ENCODE data around the gene KAT2B.
A peak's percentile ranks its signal among the peaks of the same experiment; 100 is the strongest.

The KAT2B gene

DNA sequence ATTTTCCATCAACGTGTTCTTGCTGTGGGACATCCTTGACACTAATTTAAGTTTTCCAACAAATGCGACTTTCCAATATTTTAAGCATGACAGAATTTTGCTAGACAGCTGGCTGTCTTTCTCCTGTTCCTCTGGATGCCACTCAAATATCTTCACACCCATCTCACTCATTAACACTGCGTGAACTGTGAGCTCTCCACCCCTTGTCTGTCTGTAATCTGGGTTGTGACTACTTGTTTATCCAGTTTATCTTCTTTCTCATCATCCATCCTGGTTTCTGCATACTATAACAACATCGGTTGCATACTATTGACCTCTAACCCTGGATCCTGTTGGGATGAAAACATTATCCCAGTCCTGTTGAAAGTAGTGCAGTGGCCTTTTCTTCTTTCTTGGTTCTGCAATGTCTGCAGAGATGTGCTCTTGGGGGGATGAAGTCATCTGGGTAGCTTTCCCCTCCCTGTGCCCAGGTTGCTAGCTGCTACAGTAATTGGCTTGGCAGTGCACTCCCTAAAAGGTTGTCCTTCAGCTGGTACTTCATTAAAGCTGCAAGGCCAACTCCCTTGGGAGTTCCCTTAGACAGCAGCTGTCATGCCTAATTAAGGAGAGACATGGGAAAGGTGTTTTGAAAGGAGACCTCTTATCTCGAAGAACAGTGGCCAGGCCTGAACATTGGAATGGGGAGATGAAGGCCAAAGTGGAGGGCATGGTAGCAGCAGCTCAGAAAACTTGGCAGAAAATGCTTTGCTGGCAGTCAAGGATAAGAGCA lies 24.7 kb downstream of the KAT2B start:
- no peak for DNase-seq (ENCODE audit: low read depth)
- no peak overlapping the region for H3K4me3 ChIP-seq (ENCODE audit: control insufficient read depth, low read depth, low read length)
- TF ChIP-seq, protein P1, sequence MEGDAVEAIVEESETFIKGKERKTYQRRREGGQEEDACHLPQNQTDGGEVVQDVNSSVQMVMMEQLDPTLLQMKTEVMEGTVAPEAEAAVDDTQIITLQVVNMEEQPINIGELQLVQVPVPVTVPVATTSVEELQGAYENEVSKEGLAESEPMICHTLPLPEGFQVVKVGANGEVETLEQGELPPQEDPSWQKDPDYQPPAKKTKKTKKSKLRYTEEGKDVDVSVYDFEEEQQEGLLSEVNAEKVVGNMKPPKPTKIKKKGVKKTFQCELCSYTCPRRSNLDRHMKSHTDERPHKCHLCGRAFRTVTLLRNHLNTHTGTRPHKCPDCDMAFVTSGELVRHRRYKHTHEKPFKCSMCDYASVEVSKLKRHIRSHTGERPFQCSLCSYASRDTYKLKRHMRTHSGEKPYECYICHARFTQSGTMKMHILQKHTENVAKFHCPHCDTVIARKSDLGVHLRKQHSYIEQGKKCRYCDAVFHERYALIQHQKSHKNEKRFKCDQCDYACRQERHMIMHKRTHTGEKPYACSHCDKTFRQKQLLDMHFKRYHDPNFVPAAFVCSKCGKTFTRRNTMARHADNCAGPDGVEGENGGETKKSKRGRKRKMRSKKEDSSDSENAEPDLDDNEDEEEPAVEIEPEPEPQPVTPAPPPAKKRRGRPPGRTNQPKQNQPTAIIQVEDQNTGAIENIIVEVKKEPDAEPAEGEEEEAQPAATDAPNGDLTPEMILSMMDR (IDR thresholded peaks at IDR 0.05; ENCODE audit: control insufficient read depth, insufficient read depth, low read depth, low read length, missing control alignments) = no peak

DNA sequence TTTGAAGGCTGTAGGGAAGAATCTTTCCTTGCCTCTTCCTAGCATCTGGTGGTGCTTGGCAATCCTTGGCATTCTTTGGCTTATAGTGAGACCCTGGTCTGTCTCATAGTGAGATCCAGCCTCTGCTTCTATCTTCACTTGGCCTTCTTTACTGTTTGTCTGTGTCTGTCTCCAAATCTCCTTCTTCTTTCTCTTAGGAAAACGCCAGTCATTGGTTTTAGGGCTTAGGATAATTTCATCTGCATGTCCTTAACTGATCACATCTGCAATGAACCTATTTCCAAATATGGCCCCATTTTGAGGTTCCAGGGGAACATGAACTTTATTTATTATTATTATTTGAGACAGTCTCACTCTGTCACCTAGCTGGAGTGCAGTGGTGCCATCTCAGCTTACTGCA lies 25.8 kb downstream of the KAT2B start:
- no peak for DNase-seq (ENCODE audit: low read depth)
- no peak overlapping the region for H3K4me3 ChIP-seq (ENCODE audit: control insufficient read depth, low read depth, low read length)
- TF ChIP-seq, protein P1 (IDR thresholded peaks at IDR 0.05; ENCODE audit: control insufficient read depth, insufficient read depth, low read depth, low read length, missing control alignments) = no peak

DNA sequence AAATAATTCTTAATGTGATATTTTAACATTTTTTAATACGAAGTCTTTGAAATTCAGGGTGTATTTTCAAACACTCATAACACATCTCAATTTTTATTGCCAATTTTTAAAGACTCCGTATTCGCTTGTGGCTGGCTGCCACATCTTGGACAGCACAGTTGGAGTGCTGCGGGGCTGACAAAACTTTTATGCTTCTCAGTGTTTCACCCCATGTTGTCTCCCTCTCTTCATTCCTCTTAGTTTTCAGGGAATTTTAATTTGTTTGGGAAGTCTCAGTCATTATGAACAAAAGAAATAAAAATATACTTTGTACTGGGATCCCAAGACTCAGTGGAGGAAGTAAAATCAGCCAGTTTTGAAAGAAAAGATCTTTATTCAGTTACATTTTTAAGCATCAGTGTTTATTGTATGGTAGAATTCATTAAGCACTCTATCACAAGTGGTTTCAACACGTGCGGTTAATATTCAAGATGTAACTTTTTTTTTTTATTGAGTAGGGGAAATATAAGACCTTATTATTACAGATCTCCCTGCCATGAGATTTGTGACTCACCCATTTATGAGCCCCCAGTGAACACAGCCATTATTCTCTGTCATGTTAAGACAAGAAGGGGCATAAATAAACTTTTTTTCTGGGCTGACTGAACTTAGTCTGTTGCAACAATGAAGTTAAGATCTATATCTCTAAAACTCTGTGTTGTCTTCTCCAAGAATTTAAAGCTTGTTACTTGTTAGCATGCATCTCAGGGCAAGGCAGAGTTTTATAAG lies 26.8 kb downstream of the KAT2B start:
- H3K4me3 ChIP-seq (ENCODE audit: control insufficient read depth, low read depth, low read length) = no peak overlapping the region
- TF ChIP-seq, protein P1 (IDR thresholded peaks at IDR 0.05; ENCODE audit: control insufficient read depth, insufficient read depth, low read depth, low read length, missing control alignments) = no peak
- peak; percentile 67 for DNase-seq (ENCODE audit: low read depth)

DNA sequence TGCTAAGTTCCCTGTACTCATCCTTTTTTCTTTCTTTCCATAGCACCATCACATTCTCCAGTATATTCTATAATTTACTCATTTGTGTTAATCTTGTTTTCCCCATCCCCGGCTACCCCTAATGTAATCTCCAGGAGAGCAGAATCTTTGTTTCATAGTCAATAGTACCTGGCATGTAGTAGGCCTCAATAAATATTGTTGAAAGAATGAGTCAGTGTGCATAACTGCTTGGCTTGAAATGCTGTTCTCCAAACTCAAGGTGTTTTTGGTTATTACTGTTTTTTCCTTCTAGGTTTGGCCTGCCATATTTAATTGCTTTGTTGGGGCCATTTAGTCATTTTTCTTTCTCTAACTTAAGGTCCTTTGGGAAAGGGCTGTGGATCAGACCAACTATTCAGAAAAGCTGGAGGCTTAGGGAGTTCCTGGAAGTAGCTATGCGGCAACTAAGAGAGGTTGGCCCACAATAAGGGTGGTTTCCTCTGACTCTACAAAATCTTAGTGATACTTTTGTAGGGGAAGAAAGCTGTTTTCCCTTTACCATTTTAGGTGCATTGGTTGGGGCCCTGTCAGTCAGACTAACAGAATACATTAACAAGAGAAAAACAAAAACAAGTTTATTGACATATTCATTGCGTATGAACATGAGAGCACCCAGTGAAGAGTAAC lies 28.4 kb downstream of the KAT2B start:
- no peak for DNase-seq (ENCODE audit: low read depth)
- TF ChIP-seq, protein P1 (IDR thresholded peaks at IDR 0.05; ENCODE audit: control insufficient read depth, insufficient read depth, low read depth, low read length, missing control alignments) = no peak
- H3K4me3 ChIP-seq (ENCODE audit: control insufficient read depth, low read depth, low read length) = no peak overlapping the region

DNA sequence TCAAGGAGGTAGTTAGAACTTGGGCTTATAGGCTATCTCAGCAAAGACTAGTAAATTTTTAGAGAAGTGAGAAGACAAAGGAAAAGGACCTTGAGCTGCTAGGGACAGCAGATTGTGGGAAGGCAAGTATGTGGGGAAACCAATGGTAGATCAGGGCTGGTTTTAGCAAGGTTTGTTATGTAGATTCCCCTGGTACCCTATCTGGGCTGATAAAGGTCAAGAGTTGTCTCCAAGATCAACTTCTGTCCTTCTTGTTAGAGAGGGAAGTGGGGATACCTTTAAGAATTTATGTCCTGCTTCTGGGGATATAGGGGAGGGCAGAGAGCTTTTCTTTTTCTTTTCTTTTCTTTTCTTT lies 28.9 kb downstream of the KAT2B start:
- TF ChIP-seq, protein P1 (IDR thresholded peaks at IDR 0.05; ENCODE audit: control insufficient read depth, insufficient read depth, low read depth, low read length, missing control alignments) = no peak
- no peak for DNase-seq (ENCODE audit: low read depth)
- H3K4me3 ChIP-seq (ENCODE audit: control insufficient read depth, low read depth, low read length) = no peak overlapping the region

DNA sequence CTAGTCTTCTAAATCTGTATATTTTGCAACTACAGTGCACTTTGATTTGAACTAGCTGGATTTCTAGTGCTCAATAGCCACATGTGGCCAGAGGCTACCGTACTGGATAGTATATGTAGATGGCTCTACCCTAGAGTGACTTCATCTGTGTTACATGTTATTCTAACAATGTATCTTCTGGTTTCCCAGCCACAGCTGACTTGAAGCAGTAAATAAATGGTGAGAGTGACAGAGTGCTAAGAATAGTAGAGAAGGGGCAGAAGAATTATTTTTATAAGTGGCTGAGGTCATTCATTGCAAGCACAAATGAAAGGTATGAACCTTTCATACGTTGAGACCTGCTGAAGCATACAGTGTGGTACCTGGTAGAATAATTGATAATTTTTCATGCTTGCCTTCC lies 30.9 kb downstream of the KAT2B start:
- H3K4me3 ChIP-seq (ENCODE audit: control insufficient read depth, low read depth, low read length) = no peak overlapping the region
- TF ChIP-seq, protein P1 (IDR thresholded peaks at IDR 0.05; ENCODE audit: control insufficient read depth, insufficient read depth, low read depth, low read length, missing control alignments) = no peak
- no peak for DNase-seq (ENCODE audit: low read depth)

Data from AG09309 (cell line).